ENCODE data around the gene LAMTOR3. TPM values are rescaled to one million over a fixed set of nuclear protein-coding genes. Genes with fewer than 3 reads are reported as not detected.
A peak's percentile ranks its signal among the peaks of the same experiment; 100 is the strongest.

LAMTOR3 gene, protein sequence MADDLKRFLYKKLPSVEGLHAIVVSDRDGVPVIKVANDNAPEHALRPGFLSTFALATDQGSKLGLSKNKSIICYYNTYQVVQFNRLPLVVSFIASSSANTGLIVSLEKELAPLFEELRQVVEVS
- polyA plus RNA-seq (51.5 to 92.2 TPM (median 78.9 TPM) in 3 replicates), polyA minus RNA-seq (5.0 to 35.9 TPM (median 28.5 TPM) in 3 replicates)
- 9.4 TPM for polyA plus RNA-seq (2011; ENCODE audit: low read depth)
- 59.9 and 136 TPM in 2 replicates for polyA plus RNA-seq (2011; cell fraction: cytosol; rRNA removed)
- 40.1 and 54.7 TPM in 2 replicates for polyA plus RNA-seq (2011; cell fraction: nucleus; rRNA removed)
- 35.9 and 65.9 TPM in 2 replicates for polyA plus RNA-seq (2012; ENCODE audit: low replicate concordance)
- 19.0 TPM for polyA minus RNA-seq (2011; cell fraction: cytosol; rRNA and poly(A)+ RNA removed)
- polyA minus RNA-seq (2011; cell fraction: nucleus; rRNA and poly(A)+ RNA removed), result 6.4 and 16.9 TPM in 2 replicates

DNA sequence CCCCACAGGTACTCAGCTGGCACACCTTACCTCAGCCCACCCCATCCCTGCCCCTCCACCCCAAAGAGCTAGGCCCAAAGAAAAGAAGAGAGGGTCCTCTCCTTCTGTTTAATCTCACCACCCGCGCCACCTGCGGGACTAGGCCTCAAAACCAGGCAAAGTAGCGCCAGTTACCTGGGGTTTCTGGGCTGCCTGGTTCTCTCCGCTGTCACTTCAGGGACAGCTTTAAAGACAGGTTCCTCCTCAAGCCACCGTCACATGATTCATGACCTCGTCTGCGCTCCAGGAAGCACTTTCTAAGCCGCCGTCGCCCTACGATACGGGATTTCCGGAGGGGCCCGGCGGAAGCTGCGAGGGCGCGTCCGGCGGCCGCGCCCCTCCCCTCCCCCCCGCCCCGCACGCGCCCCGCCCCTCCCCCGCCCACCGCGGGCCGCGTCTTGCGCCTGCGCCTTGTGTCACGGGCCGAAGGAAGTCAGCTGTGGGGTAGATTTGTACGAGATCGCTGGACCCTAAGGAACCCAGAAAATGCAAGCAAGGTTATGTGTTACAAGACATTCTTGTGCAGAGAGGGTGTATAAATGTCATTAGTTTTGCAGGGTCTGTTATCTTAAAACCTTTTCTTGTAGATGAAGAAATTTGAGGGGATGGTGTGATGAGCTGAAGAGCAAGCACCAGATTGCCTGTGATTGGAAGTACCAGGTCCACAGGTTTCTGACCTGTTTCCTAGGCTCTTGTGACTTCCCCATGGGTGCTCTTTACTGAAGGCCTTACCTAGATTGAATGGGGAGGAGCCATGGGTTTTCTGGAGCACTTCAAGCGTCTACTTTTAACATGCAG, at the start of gene LAMTOR3:
Gene LAMTOR3 (minus strand): TSS at position 267 of the 837 bp plus-strand sequence. CDS start 464 bp downstream, outside the sequence.
- TF ChIP-seq, protein P1, sequence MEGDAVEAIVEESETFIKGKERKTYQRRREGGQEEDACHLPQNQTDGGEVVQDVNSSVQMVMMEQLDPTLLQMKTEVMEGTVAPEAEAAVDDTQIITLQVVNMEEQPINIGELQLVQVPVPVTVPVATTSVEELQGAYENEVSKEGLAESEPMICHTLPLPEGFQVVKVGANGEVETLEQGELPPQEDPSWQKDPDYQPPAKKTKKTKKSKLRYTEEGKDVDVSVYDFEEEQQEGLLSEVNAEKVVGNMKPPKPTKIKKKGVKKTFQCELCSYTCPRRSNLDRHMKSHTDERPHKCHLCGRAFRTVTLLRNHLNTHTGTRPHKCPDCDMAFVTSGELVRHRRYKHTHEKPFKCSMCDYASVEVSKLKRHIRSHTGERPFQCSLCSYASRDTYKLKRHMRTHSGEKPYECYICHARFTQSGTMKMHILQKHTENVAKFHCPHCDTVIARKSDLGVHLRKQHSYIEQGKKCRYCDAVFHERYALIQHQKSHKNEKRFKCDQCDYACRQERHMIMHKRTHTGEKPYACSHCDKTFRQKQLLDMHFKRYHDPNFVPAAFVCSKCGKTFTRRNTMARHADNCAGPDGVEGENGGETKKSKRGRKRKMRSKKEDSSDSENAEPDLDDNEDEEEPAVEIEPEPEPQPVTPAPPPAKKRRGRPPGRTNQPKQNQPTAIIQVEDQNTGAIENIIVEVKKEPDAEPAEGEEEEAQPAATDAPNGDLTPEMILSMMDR (optimal IDR thresholded peaks at IDR 0.05 in 1 of 3, IDR thresholded peaks at IDR 0.05 in 1 of 3, conservative IDR thresholded peaks at IDR 0.05 in 1 of 3; ENCODE audit: extremely low read depth in 1 of 3, insufficient read depth in 2 of 3, low read length in 3 of 3), result no peak
- no peak for TF ChIP-seq EZH2 (IDR thresholded peaks at IDR 0.05; ENCODE audit: low read length)
- dilution Hi-C loops (cut with MboI; ENCODE audit: extremely low pct_ligation_motif_present, low sequenced_read_pairs), result no loop called here
- Histone ChIP-seq H3K9ac (ENCODE audit: control insufficient read depth, extremely low read depth, insufficient read depth, low read length) (peak within 1 kb of the TSS; percentile 90), H2AFZ (ENCODE audit: control insufficient read depth, low read length) (peak within 1 kb of the TSS; percentile 84), H3K4me1 (ENCODE audit: control insufficient read depth, extremely low read depth, insufficient read depth, low read length) (peaks cover 8% of the 10 kb centered on the region), H3K4me3 (ENCODE audit: control insufficient read depth in 2 of 3, extremely low read depth in 1 of 3, insufficient read depth in 2 of 3, low read depth in 1 of 3, low read length in 3 of 3) (peak within 1 kb of the TSS; percentile 90 to 93 (median 93)), H3K27me3 (ENCODE audit: control insufficient read depth, extremely low read depth, insufficient read depth, low read length) (no peaks in the 10 kb centered on the region), H3K27ac (ENCODE audit: control insufficient read depth, insufficient read depth, low read length) (peak within 1 kb of the TSS; percentile 89), H3K4me2 (ENCODE audit: control insufficient read depth, extremely low read depth, insufficient read depth, low read depth, low read length) (peak within 1 kb of the TSS; percentile 92), H3K36me3 (ENCODE audit: control insufficient read depth in 2 of 2, extremely low read depth in 1 of 2, insufficient read depth in 2 of 2, low read length in 2 of 2) (peaks cover 0 to 1% of the 10 kb centered on the region in 2 experiments), H4K20me1 (ENCODE audit: control insufficient read depth, extremely low read depth, insufficient read depth, low read length) (no peaks in the 10 kb centered on the region), H3K79me2 (ENCODE audit: control insufficient read depth, insufficient read depth, low read length) (peaks cover 39% of the 10 kb centered on the region), H3K9me3 (ENCODE audit: control insufficient read depth, low read depth, low read length) (no peaks in the 10 kb centered on the region), H3K9me1 (ENCODE audit: control insufficient read depth, extremely low read depth, insufficient read depth, low read length) (no peaks in the 10 kb centered on the region)
- FAIRE-seq, result peak; percentile 61
- peak; percentile 58 for DNase-seq (ENCODE audit: low read depth, low spot score)

DNA sequence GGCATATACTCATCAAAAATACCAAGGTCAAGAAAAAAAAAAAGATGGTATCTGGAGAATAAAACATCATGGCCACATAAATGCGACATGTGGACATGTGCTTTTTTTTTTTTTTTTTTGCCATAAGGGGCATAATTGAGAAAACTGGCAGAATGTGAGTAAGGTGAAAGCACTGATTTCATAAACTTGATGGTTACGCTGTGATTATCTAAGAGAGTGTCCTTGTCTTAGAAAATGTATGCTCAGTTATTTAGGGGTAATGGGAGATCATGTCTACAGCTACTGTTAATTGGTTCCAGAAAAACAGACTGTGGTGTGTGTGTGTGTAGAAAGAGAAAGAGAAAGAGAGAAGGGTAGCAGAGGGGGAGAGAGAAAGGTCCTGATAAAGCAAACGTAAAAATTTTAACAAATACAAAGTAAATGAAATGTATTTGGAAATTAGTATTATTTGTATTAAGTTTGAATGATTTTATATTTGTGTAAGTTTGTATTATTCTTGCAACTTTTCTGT, 44.1 kb upstream of the LAMTOR3 start:
- peaks cover 90% of the 10 kb centered on the region for H3K79me2 ChIP-seq (ENCODE audit: control insufficient read depth, insufficient read depth, low read length)
- dilution Hi-C loops (cut with MboI; ENCODE audit: extremely low pct_ligation_motif_present, low sequenced_read_pairs), result no loop called here
- H3K9ac ChIP-seq (ENCODE audit: control insufficient read depth, extremely low read depth, insufficient read depth, low read length), result no peak overlapping the region
- no peaks in the 10 kb centered on the region for H3K9me1 ChIP-seq (ENCODE audit: control insufficient read depth, extremely low read depth, insufficient read depth, low read length)
- no peak overlapping the region for H3K4me3 ChIP-seq (ENCODE audit: control insufficient read depth in 2 of 3, extremely low read depth in 1 of 3, insufficient read depth in 2 of 3, low read depth in 1 of 3, low read length in 3 of 3)
- H3K4me1 ChIP-seq (ENCODE audit: control insufficient read depth, extremely low read depth, insufficient read depth, low read length), result no peaks in the 10 kb centered on the region
- no peak overlapping the region for H2AFZ ChIP-seq (ENCODE audit: control insufficient read depth, low read length)
- TF ChIP-seq EZH2 (IDR thresholded peaks at IDR 0.05; ENCODE audit: low read length), result no peak
- TF ChIP-seq, protein P1 (optimal IDR thresholded peaks at IDR 0.05 in 1 of 3, IDR thresholded peaks at IDR 0.05 in 1 of 3, conservative IDR thresholded peaks at IDR 0.05 in 1 of 3; ENCODE audit: extremely low read depth in 1 of 3, insufficient read depth in 2 of 3, low read length in 3 of 3), result no peak
- no peaks in the 10 kb centered on the region for H4K20me1 ChIP-seq (ENCODE audit: control insufficient read depth, extremely low read depth, insufficient read depth, low read length)
- no peak overlapping the region for H3K4me2 ChIP-seq (ENCODE audit: control insufficient read depth, extremely low read depth, insufficient read depth, low read depth, low read length)
- no peak overlapping the region for H3K27ac ChIP-seq (ENCODE audit: control insufficient read depth, insufficient read depth, low read length)
- H3K27me3 ChIP-seq (ENCODE audit: control insufficient read depth, extremely low read depth, insufficient read depth, low read length), result no peaks in the 10 kb centered on the region
- peaks cover 7% of the 10 kb centered on the region for H3K9me3 ChIP-seq (ENCODE audit: control insufficient read depth, low read depth, low read length)
- no peak for DNase-seq (ENCODE audit: low read depth, low spot score)
- H3K36me3 ChIP-seq (ENCODE audit: control insufficient read depth in 2 of 2, extremely low read depth in 1 of 2, insufficient read depth in 2 of 2, low read length in 2 of 2), result peaks cover 0 to 8% of the 10 kb centered on the region in 2 experiments
- FAIRE-seq, result no peak

Measured in keratinocyte (primary cell).